ENCODE results near the gene HPSE2. TPM values are rescaled to one million over a fixed set of nuclear protein-coding genes. Genes with fewer than 3 reads are reported as not detected.

Gene HPSE2
- total RNA-seq, 1 donor from 2014 or later: 10.6 TPM

GRCh38 chr10:98778277-98778759, 457.3 kb downstream of the HPSE2 start:
- H3K27ac ChIP-seq: no peak overlapping the region
- intact Hi-C loops (cut with DNase I): no loop called here
- no peaks in the 10 kb centered on the region for H3K27me3 ChIP-seq
- DNase-seq (ENCODE audit: extremely low spot score in 2 of 2): no peak
- TF ChIP-seq CTCF (IDR thresholded peaks at IDR 0.05) (no peak), POLR2AphosphoS5 (IDR thresholded peaks at IDR 0.05; ENCODE audit: insufficient read depth in 1 of 2, low read depth in 1 of 2) (no peak), POLR2A (IDR thresholded peaks at IDR 0.05) (no peak)
- no peak overlapping the region for H3K4me3 ChIP-seq
- no peaks in the 10 kb centered on the region for H3K9me3 ChIP-seq
- H3K36me3 ChIP-seq: no peaks in the 10 kb centered on the region
- H3K4me1 ChIP-seq: no peaks in the 10 kb centered on the region

DNA sequence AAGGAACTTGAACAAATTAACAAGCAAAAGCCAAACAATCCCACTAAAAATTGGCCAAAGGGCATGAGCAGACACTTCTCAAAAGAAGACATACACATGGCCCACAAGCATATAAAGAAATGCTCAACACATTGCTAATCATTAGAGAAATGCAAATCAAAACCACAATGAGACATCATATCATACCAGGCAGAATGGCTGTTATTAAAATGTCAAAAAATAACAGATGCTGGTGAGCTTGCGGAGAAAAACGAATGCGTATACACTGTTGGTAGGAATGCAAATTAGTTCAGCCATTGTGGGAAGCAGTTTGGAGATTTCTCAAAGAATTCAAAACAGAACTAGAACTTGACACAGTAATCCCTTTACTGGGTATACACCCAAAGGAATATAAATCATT, 477.2 kb downstream of the HPSE2 start:
- no peak overlapping the region for H3K27ac ChIP-seq
- no peak for DNase-seq (ENCODE audit: extremely low spot score in 2 of 2)
- no peaks in the 10 kb centered on the region for H3K4me1 ChIP-seq
- H3K27me3 ChIP-seq: no peaks in the 10 kb centered on the region
- no peak overlapping the region for H3K4me3 ChIP-seq
- no peaks in the 10 kb centered on the region for H3K36me3 ChIP-seq
- TF ChIP-seq CTCF (IDR thresholded peaks at IDR 0.05) (no peak), POLR2AphosphoS5 (IDR thresholded peaks at IDR 0.05; ENCODE audit: insufficient read depth in 1 of 2, low read depth in 1 of 2) (no peak), POLR2A (IDR thresholded peaks at IDR 0.05) (no peak)
- intact Hi-C loops (cut with DNase I): no loop called here
- no peaks in the 10 kb centered on the region for H3K9me3 ChIP-seq

- Histone ChIP-seq H3K36me3 (no peaks in the 10 kb centered on the region), H3K9me3 (no peaks in the 10 kb centered on the region), H3K27me3 (no peaks in the 10 kb centered on the region), H3K4me1 (no peaks in the 10 kb centered on the region), H3K27ac (no peak overlapping the region), H3K4me3 (no peak overlapping the region)
- DNase-seq (ENCODE audit: extremely low spot score in 2 of 2): no peak
- TF ChIP-seq CTCF (IDR thresholded peaks at IDR 0.05) (no peak), POLR2AphosphoS5 (IDR thresholded peaks at IDR 0.05; ENCODE audit: insufficient read depth in 1 of 2, low read depth in 1 of 2) (no peak), POLR2A (IDR thresholded peaks at IDR 0.05) (no peak)
- intact Hi-C loops (cut with DNase I): no loop called here
Measured at GRCh38 chr10:98748298-98748697, 487.4 kb downstream of the HPSE2 start.

- Histone ChIP-seq H3K4me1 (no peaks in the 10 kb centered on the region), H3K27me3 (no peaks in the 10 kb centered on the region), H3K36me3 (no peaks in the 10 kb centered on the region), H3K4me3 (no peak overlapping the region), H3K27ac (no peak overlapping the region), H3K9me3 (no peaks in the 10 kb centered on the region)
- no peak for TF ChIP-seq POLR2AphosphoS5 (IDR thresholded peaks at IDR 0.05; ENCODE audit: insufficient read depth in 1 of 2, low read depth in 1 of 2)
- no peak for TF ChIP-seq CTCF (IDR thresholded peaks at IDR 0.05)
- no peak for TF ChIP-seq POLR2A (IDR thresholded peaks at IDR 0.05)
- intact Hi-C loops (cut with DNase I): no loop called here
- no peak for DNase-seq (ENCODE audit: extremely low spot score in 2 of 2)
Measured at GRCh38 chr10:98745645-98746044, 490.0 kb downstream of the HPSE2 start.

DNA sequence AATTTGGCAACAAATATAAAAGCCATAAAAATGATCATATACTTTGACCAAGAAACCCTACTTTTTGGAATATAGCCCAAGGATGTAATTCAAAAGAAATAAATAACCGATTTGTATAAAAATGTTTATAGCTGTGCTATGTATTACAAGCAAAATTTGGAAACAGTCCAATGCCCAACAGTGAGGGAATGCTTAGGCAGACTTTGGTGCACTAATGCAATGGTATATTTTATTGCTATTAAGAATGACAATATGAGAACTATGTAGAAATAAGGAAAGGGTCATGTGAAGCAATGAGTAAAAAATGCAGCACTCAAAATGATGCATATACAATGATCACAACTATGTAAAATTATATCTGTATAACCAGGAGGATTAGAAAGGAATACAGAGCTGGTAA, 515.1 kb downstream of the HPSE2 start:
- H3K4me3 ChIP-seq: no peak overlapping the region
- H3K4me1 ChIP-seq: no peaks in the 10 kb centered on the region
- intact Hi-C loops (cut with DNase I): no loop called here

More for the DNA sequence above, 515.1 kb downstream of the HPSE2 start:
- Histone ChIP-seq H3K9me3 (no peaks in the 10 kb centered on the region), H3K27me3 (no peaks in the 10 kb centered on the region), H3K36me3 (no peaks in the 10 kb centered on the region), H3K27ac (no peak overlapping the region)
- no peak for DNase-seq (ENCODE audit: extremely low spot score in 2 of 2)
- TF ChIP-seq POLR2A (IDR thresholded peaks at IDR 0.05) (no peak), CTCF (IDR thresholded peaks at IDR 0.05) (no peak), POLR2AphosphoS5 (IDR thresholded peaks at IDR 0.05; ENCODE audit: insufficient read depth in 1 of 2, low read depth in 1 of 2) (no peak)

All from vagina (tissue), 2 donors.